GM18498 (cell line): ENCODE measurements around the gene PKD1.
A peak's percentile ranks its signal among the peaks of the same experiment; 100 is the strongest.

ENCODE experiments used
- ATAC-seq: cut with Tn5 transposase; IDR thresholded peaks from one replicate; pipeline ENCODE4 v1.9.1; 2021; ENCODE audit warnings: mild to moderate bottlenecking, moderate library complexity; ENCODE audit not compliant: unreplicated experiment

Gene PKD1

GRCh38 chr16:2135770-2136490 lies at the start of gene PKD1:
PKD1 (minus strand) TSS chr16:2135898; CDS start chr16:2135689, 209 bp downstream.
- ATAC-seq = peak; percentile 62

GRCh38 chr16:2184962-2185361 lies 49.3 kb upstream of the PKD1 start:
- no peak for ATAC-seq

GRCh38 chr16:2184346-2184745 lies 48.6 kb upstream of the PKD1 start:
- ATAC-seq = no peak

- no peak for ATAC-seq
Measured at GRCh38 chr16:2183671-2184070, 48.0 kb upstream of the PKD1 start.

GRCh38 chr16:2181952-2182351 lies 46.3 kb upstream of the PKD1 start:
- no peak for ATAC-seq

- no peak for ATAC-seq
Measured at GRCh38 chr16:2180962-2181923, 45.5 kb upstream of the PKD1 start.

GRCh38 chr16:2180461-2180860 lies 44.8 kb upstream of the PKD1 start:
- no peak for ATAC-seq

- no peak for ATAC-seq
Measured at GRCh38 chr16:2179576-2179975, 43.9 kb upstream of the PKD1 start.

GRCh38 chr16:2179107-2179501 lies 43.4 kb upstream of the PKD1 start:
- no peak for ATAC-seq

- no peak for ATAC-seq
Measured at GRCh38 chr16:2178321-2179106, 42.8 kb upstream of the PKD1 start.

GRCh38 chr16:2177561-2177960 lies 41.9 kb upstream of the PKD1 start:
- ATAC-seq = no peak

- no peak for ATAC-seq
Measured at GRCh38 chr16:2177101-2177500, 41.4 kb upstream of the PKD1 start.

GRCh38 chr16:2176047-2176446 lies 40.3 kb upstream of the PKD1 start:
- no peak for ATAC-seq

GRCh38 chr16:2175454-2175853 lies 39.8 kb upstream of the PKD1 start:
- no peak for ATAC-seq

- ATAC-seq = no peak
Measured at GRCh38 chr16:2174396-2175131, 38.9 kb upstream of the PKD1 start.

GRCh38 chr16:2173916-2174315 lies 38.2 kb upstream of the PKD1 start:
- no peak for ATAC-seq

GRCh38 chr16:2173366-2173765 lies 37.7 kb upstream of the PKD1 start:
- no peak for ATAC-seq

- ATAC-seq = no peak
Measured at GRCh38 chr16:2172688-2173335, 37.1 kb upstream of the PKD1 start.

- no peak for ATAC-seq
Measured at GRCh38 chr16:2171601-2172178, 36.0 kb upstream of the PKD1 start.
